ENCODE results near the gene FSCN2. TPM values are rescaled to one million over a fixed set of nuclear protein-coding genes. Genes with fewer than 3 reads are reported as not detected.
"Not testable (repeated sequence)": the region's sequence is repeated elsewhere in the genome, so short reads cannot be mapped to it uniquely, and the experiment has no call there.

The FSCN2 gene
- total RNA-seq, 1 donor from 2014 or later: 0.99 TPM

GRCh38 chr17:81528651-81529436 lies 667 bp downstream of the FSCN2 start:
- DNase-seq: no peak

DNA sequence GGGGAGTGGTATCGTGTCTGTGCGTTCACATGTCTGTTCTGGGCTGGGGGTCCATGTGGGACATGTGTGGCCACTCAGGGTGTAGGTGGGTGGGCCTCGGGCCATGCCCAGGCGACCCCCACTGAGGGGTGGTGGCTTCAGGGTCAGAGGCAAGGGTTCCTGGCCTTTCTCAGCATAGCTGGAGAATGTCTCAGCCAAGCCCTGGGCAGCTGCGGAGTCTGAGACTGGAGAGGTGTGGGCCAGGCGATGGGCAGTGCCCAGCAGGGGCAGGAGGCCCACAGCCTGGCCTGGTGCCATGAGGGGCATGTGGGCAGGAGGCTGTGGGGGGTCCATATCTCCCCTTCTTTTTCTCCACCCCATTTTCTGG lies 1.2 kb downstream of the FSCN2 start:
- DNase-seq: no peak

GRCh38 chr17:81531013-81531412 lies 2.8 kb downstream of the FSCN2 start:
- not testable (repeated sequence) for DNase-seq

DNA sequence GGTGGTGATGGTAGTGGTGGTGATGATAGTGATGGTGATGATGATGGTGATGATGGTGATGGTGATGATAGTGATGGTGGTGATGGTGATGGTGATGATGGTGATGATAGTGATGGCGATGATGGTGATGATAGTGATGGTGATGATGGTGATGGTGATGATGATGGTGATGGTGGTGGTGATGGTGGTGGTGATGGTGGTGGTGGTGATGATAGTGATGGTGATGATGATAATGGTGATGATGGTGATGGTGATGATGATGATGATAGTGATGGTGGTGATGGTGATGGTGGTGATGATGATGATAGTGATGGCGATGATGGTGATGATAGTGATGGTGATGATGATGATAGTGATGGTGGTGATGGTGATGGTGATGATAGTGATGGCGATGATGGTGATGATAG lies 3.8 kb downstream of the FSCN2 start:
- not testable (repeated sequence) for DNase-seq

DNA sequence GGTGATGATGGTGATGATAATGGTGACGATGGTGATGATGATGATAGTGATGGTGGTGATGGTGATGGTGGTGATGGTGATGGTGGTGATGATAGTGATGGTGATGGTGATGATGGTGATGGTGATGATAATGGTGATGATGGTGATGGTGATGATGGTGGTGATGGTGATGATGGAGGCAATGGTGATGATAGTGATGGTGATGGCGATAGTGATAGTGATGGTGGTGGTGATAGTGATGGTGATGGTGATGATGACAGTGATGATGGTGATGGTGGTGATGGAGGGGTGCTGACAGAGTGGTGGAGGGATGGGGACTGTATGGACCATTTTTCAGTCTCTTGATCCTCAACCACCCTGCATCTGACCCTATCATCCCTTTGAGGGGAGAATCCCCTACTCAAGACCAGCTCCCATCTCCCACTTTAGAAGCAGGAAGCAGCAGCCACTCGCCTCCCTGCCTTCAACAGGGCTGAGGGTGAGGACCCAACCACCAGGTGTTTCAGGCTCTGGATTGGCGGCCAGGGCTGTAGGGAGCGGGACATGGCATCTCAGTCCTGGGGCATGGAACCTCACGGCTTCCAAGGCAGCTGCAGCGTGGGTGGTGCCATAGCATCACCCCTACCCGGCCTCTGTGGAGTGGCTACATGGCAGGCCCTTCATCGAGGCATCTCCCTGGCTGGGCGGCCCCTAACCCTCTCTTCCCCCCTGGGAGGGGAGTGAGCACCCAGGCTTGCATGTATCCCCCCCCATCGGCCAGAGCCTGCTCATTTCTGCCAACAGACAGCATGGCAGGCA lies 4.5 kb downstream of the FSCN2 start:
- no peak for DNase-seq

DNA sequence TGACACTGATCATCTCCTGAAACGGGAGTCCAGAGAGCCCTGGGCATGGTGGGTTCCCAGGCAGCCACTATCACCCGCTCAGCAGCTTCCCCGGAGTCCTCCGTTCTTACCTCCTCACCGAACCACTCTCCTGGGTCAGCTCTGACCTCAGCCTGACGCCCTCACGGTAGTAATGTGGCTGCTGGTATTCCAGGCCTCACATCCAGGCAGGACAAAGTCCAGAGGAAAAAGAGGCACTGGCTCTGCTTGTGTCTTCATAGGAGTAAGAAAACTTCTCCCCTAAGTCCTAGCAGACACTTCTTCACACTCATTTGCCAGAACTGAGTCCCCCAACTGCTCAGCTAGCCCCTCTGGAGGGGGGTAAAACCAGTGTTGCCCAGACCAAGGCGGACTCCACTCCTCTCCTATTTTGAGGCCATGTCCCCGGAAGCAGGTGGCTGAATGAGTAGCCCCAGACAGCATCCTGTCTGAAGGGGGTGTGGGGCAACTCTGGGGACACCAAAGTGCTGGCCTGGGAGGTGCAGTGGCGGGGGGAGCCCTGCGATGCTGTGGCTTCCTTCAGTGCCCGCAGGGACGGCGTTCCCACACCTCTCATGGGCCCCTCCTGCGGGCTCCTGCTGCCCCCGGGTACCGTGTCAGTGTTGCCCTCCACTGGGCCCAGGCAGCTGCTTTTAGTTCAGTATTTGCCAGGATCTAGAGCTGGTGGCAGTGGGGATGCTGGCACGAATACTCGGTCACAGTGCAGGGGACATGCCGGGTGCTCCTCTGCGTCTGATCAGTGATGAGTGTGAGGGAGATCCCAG lies 5.4 kb downstream of the FSCN2 start:
- no peak for DNase-seq

DNA sequence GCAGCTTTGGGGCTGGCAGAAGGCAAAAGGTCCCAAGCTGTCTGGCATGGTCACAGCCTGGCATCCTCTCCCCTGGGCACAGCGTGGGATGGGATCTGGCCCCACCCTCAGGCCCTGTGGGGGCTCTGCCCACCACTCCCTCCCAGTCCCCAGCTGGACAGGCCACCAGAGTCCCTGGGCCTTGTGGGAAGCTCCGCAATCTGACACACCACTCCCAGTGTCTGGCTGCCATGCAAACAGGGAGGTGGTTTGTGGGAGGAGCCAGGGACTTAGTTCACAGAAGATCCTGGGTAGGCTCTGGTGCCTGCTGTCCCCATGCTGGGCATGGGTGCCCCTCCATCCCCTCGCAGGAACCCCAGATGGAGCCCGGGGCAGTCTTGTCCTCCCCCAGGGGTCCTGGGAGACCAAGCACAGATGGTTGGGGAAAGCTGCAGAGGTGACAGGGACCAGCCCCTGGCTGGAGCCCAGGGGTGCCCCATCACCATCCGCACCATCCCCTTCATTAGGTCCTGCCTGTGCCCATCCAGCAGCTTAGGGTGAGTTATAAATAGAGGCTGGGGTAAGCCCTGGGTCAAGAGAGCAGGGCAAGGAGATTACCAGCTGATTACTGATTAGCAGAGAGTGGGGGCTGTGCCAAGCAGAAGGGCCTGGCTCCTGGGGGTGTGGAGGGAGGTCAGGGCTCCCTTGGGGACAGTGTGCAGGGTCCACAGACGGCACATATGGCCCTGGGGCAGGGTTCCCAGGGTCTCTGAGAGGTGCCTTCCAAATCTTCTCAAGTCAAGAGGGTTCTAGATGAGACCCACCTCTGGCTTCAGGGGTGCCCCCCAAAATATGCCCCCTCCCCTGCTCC lies 6.2 kb downstream of the FSCN2 start:
- no peak for DNase-seq

- no peak for DNase-seq
Measured at GRCh38 chr17:81535007-81535328, 6.8 kb downstream of the FSCN2 start.

GRCh38 chr17:81535480-81536298 lies 7.5 kb downstream of the FSCN2 start:
- DNase-seq: no peak

DNA sequence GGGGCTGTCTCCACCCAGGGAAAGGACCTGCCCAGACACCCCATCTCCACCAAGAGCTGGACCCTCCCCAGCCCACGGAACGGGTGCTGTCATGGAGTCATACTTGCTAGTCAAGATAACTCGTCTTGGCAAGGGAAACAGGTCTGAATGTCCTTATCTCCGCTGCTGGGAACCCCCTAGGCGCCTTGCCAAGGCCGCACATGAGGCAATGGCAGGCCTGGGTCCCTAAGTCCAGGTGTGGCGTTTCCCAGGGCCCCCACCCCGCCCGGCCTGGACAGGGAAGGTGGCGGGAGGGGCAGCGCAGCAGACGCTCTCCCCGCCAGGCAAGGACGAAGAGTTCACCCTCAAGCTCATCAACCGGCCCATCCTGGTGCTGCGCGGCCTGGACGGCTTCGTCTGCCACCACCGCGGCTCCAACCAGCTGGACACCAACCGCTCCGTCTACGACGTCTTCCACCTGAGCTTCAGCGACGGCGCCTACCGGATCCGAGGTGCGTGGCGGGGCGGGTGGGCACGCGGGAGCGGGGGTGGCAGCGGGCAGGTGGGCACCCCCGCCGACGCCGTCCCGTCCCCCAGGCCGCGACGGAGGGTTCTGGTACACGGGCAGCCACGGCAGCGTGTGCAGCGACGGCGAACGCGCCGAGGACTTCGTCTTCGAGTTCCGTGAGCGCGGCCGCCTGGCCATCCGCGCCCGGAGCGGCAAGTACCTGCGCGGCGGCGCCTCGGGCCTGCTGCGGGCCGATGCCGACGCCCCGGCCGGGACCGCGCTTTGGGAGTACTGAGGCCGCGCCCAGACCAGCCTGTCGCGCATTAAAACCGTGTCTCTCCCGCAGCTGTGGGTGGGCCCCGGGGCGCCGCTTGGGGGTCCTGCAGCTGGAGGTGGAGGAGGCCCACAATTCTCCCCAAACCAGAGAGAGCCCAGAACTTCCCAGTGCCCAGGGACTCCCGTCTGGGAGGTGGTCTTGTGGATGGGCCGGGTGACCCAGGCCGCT lies 8.4 kb downstream of the FSCN2 start:
- no peak for DNase-seq

- DNase-seq: no peak
Measured at GRCh38 chr17:81537343-81537855, 9.2 kb downstream of the FSCN2 start.

DNA sequence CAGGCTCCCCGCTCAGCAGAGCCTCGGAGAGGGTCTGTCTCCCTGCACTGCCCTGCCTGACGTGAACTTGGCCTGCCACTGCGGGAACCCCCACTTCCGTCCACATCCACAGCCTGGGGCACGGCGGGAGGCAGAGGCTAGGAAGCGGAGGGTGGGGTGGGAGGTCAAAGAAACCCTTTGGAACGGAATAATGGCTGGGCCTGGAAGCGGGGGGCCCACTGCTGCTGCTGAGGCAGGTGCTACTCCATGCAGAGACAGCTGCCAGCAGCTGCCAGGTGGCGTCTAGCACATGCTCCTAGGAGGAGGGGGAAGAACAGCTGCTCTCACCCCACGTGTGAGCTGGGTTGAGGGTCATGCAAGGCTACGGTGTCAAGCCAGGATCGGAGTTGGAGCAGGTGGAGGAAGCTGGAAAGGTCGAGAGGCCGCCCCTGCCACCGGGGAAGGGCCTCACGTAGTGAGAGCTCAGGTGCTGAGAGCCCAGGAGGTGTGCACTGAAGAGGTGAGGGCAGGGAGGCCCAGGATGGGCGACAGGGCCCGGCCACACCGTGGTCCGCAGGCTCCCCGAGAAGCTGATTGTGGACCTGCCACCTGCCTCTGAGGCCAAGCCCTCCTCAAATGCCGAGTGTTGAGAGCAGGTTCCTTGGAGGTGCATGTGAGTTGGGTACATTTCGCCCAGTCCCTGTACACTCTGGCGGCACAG lies 9.8 kb downstream of the FSCN2 start:
- no peak for DNase-seq

GRCh38 chr17:81538651-81539570 lies 10.7 kb downstream of the FSCN2 start:
- no peak for DNase-seq

DNA sequence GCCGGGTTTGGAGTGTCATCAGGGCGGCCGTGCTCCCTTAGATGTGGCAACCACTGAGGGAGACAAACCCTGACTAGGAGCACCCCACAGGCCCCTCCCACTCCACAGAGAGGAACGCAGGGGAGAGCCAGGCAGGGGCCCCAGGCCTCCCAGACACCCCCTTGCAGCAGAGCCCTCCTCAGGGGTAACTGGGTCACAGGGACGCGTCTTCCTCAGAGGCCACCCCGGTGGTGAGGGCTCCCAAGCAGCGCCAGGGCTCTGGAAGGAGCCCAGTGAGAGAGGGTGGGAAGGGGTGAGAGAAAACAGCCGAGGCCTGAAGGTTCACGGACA lies 11.4 kb downstream of the FSCN2 start:
- DNase-seq: no peak

- DNase-seq: no peak
Measured at GRCh38 chr17:81539961-81540675, 11.9 kb downstream of the FSCN2 start.

DNA sequence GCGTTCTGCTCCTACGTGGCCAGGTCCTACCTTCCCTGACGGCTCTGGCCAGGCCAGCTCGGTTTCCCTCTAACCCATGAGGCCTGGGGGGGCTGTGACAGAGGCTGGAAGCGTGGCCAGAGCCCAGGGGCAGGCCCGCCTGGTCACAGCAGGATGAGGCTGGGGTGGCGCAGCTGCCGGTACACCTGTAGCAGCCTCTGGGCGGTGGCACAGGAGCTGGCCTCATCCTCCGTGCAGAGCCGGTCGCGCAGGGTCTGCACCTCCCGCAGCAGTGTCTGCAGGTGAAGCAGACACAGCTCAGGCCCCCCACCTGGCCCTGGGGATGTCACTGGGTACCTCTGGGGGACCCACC lies 12.5 kb downstream of the FSCN2 start:
- no peak for DNase-seq

- DNase-seq: no peak
Measured at GRCh38 chr17:81541123-81541522, 12.9 kb downstream of the FSCN2 start.
